ENCODE data around the gene ABCA13. TPM values are rescaled to one million over a fixed set of nuclear protein-coding genes. Genes with fewer than 3 reads are reported as not detected.

The ABCA13 gene
- polyA plus RNA-seq, 1 donor (not counting 4 experiments of a cell fraction or from before 2014, with no cell fraction given), result 0.76 TPM

GRCh38 chr7:48130658-48131108 is 40.6 kb upstream of the ABCA13 start:
- H3K4me3 ChIP-seq (ENCODE audit: control insufficient read depth in 2 of 3, extremely low read depth in 1 of 3, insufficient read depth in 2 of 3, low read depth in 1 of 3, low read length in 3 of 3), result no peak overlapping the region
- FAIRE-seq (no peak), DNase-seq (ENCODE audit: low read depth, low spot score) (no peak)
- H3K27me3 ChIP-seq (ENCODE audit: control insufficient read depth, extremely low read depth, insufficient read depth, low read length), result no peaks in the 10 kb centered on the region
- no peaks in the 10 kb centered on the region for H3K36me3 ChIP-seq (ENCODE audit: control insufficient read depth in 2 of 2, extremely low read depth in 1 of 2, insufficient read depth in 2 of 2, low read length in 2 of 2)
- dilution Hi-C loops (cut with MboI; ENCODE audit: extremely low pct_ligation_motif_present, low sequenced_read_pairs), result no loop called here
- TF ChIP-seq CTCF (optimal IDR thresholded peaks at IDR 0.05 in 1 of 3, IDR thresholded peaks at IDR 0.05 in 1 of 3, conservative IDR thresholded peaks at IDR 0.05 in 1 of 3; ENCODE audit: extremely low read depth in 1 of 3, insufficient read depth in 2 of 3, low read length in 3 of 3) (no peak), EZH2 (IDR thresholded peaks at IDR 0.05; ENCODE audit: low read length) (no peak)
- H3K27ac ChIP-seq (ENCODE audit: control insufficient read depth, insufficient read depth, low read length), result no peak overlapping the region
- no peak overlapping the region for H3K9ac ChIP-seq (ENCODE audit: control insufficient read depth, extremely low read depth, insufficient read depth, low read length)
- no peaks in the 10 kb centered on the region for H3K79me2 ChIP-seq (ENCODE audit: control insufficient read depth, insufficient read depth, low read length)
- H3K4me2 ChIP-seq (ENCODE audit: control insufficient read depth, extremely low read depth, insufficient read depth, low read depth, low read length), result no peak overlapping the region
- H4K20me1 ChIP-seq (ENCODE audit: control insufficient read depth, extremely low read depth, insufficient read depth, low read length), result no peaks in the 10 kb centered on the region
- no peaks in the 10 kb centered on the region for H3K9me3 ChIP-seq (ENCODE audit: control insufficient read depth, low read depth, low read length)
- H2AFZ ChIP-seq (ENCODE audit: control insufficient read depth, low read length), result no peak overlapping the region
- H3K9me1 ChIP-seq (ENCODE audit: control insufficient read depth, extremely low read depth, insufficient read depth, low read length), result no peaks in the 10 kb centered on the region
- H3K4me1 ChIP-seq (ENCODE audit: control insufficient read depth, extremely low read depth, insufficient read depth, low read length), result peaks cover 3% of the 10 kb centered on the region

- Histone ChIP-seq H3K9me3 (ENCODE audit: control insufficient read depth, low read depth, low read length) (no peaks in the 10 kb centered on the region), H3K4me3 (ENCODE audit: control insufficient read depth in 2 of 3, extremely low read depth in 1 of 3, insufficient read depth in 2 of 3, low read depth in 1 of 3, low read length in 3 of 3) (no peak overlapping the region), H3K9ac (ENCODE audit: control insufficient read depth, extremely low read depth, insufficient read depth, low read length) (no peak overlapping the region), H2AFZ (ENCODE audit: control insufficient read depth, low read length) (no peak overlapping the region), H3K79me2 (ENCODE audit: control insufficient read depth, insufficient read depth, low read length) (no peaks in the 10 kb centered on the region), H3K4me2 (ENCODE audit: control insufficient read depth, extremely low read depth, insufficient read depth, low read depth, low read length) (no peak overlapping the region), H4K20me1 (ENCODE audit: control insufficient read depth, extremely low read depth, insufficient read depth, low read length) (no peaks in the 10 kb centered on the region), H3K36me3 (ENCODE audit: control insufficient read depth in 2 of 2, extremely low read depth in 1 of 2, insufficient read depth in 2 of 2, low read length in 2 of 2) (no peaks in the 10 kb centered on the region), H3K27me3 (ENCODE audit: control insufficient read depth, extremely low read depth, insufficient read depth, low read length) (no peaks in the 10 kb centered on the region), H3K9me1 (ENCODE audit: control insufficient read depth, extremely low read depth, insufficient read depth, low read length) (no peaks in the 10 kb centered on the region), H3K4me1 (ENCODE audit: control insufficient read depth, extremely low read depth, insufficient read depth, low read length) (peaks cover 3% of the 10 kb centered on the region), H3K27ac (ENCODE audit: control insufficient read depth, insufficient read depth, low read length) (no peak overlapping the region)
- dilution Hi-C loops (cut with MboI; ENCODE audit: extremely low pct_ligation_motif_present, low sequenced_read_pairs), result no loop called here
- no peak for FAIRE-seq
- no peak for TF ChIP-seq EZH2 (IDR thresholded peaks at IDR 0.05; ENCODE audit: low read length)
- TF ChIP-seq CTCF (optimal IDR thresholded peaks at IDR 0.05 in 1 of 3, IDR thresholded peaks at IDR 0.05 in 1 of 3, conservative IDR thresholded peaks at IDR 0.05 in 1 of 3; ENCODE audit: extremely low read depth in 1 of 3, insufficient read depth in 2 of 3, low read length in 3 of 3), result no peak
- no peak for DNase-seq (ENCODE audit: low read depth, low spot score)
These were observed 38.5 kb upstream of the ABCA13 start for GRCh38 chr7:48132792-48133191.
